ENCODE measurements around the gene NPPB. TPM values are rescaled to one million over a fixed set of nuclear protein-coding genes. Genes with fewer than 3 reads are reported as not detected.

Gene NPPB
- total and polyA plus RNA-seq, 9 of the 15 experiments (the other 6 are each of a cell fraction or from before 2014, with no cell fraction given) = not detected

DNA sequence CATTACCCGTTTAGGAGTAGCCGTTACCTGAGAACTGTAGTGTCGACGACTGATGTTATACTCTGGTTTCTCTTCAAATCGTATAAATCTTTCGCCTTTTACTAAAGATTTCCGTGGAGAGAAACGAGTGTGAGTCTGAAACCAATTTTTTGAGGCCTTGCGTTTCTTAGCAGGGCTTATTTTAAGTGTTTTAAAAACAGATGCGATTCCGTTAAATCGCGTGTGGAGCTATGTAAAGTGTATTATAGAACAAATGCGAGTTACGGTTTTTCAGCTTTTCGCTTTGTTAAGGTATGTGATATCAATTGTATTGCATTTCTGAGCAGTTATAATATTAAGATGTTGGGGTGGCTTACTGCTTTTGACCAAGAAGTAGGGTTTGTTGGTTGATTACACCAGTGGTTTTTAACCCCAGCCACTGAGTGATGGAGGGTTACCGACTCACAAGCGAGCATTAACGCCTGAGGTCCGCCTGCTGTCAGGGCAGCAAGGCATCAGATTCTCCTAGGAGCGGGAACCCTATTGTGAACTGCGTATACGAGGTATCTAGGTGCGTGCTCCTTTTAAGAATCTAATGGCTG is 49.4 kb upstream of the NPPB start (continued):
- TF ChIP-seq, protein P1, sequence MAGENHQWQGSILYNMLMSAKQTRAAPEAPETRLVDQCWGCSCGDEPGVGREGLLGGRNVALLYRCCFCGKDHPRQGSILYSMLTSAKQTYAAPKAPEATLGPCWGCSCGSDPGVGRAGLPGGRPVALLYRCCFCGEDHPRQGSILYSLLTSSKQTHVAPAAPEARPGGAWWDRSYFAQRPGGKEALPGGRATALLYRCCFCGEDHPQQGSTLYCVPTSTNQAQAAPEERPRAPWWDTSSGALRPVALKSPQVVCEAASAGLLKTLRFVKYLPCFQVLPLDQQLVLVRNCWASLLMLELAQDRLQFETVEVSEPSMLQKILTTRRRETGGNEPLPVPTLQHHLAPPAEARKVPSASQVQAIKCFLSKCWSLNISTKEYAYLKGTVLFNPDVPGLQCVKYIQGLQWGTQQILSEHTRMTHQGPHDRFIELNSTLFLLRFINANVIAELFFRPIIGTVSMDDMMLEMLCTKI (IDR thresholded peaks at IDR 0.05; ENCODE audit: partially characterized antibody) = no peak
- TF ChIP-seq ELK3 (CRISPR knock-in tag; IDR thresholded peaks at IDR 0.05) (peak; percentile 95), YBX1 (IDR thresholded peaks at IDR 0.05) (no peak), RBM25 (IDR thresholded peaks at IDR 0.05; ENCODE audit: low read depth, low read length, severe bottlenecking) (no peak)

- FAIRE-seq (peak; percentile 99), DNase-seq (ENCODE audit: extremely low read depth in 1 of 4, low spot score in 3 of 4) (peak; percentile 86 to 98 (median 90)), ATAC-seq (peak; percentile 72)
- no peaks in the 10 kb centered on the region for H3K9me1 ChIP-seq (ENCODE audit: control insufficient read depth, insufficient read depth, low read length)
- H3K4me3 ChIP-seq = no peak overlapping the region
- 8% methylated on average over 19 of the region's 19 CpGs for WGBS (ENCODE audit: insufficient coverage, low coverage, missing lambda C conversion rate)
- peak overlapping the region; percentile 100 for H3K27ac ChIP-seq (ENCODE audit: extremely low read depth, low read depth, low read length)
- H2AFZ ChIP-seq (ENCODE audit: low read depth, low read length) = peak overlapping the region; percentile 75
- no peaks in the 10 kb centered on the region for H4K20me1 ChIP-seq (replicated peaks; ENCODE audit: control insufficient read depth, insufficient read depth, low read length)
- no peaks in the 10 kb centered on the region for H3K9me3 ChIP-seq (replicated peaks; ENCODE audit: control insufficient read depth, insufficient read depth, low read depth, low read length)
- H3K4me1 ChIP-seq (replicated peaks in 1 of 2; ENCODE audit: control insufficient read depth in 2 of 2, insufficient read depth in 2 of 2, low read length in 2 of 2) = peaks cover 15 to 27% of the 10 kb centered on the region in 2 experiments
- H3K79me2 ChIP-seq (ENCODE audit: control insufficient read depth, insufficient read depth, low read length) = no peaks in the 10 kb centered on the region
- intact Hi-C loops (cut with micrococcal nuclease) (loop anchor here (1.0 to 5.0 kb wide), 10 partner anchors 25 to 171 kb away; partner anchors contain the start of genes MFN2, MIIP and MTHFR), in situ Hi-C loops (cut with MboI) (no loop called here)
- ChIA-PET CTCF (ENCODE audit: low intra/inter-chr PET ratio) (interaction anchor here (0.5 to 2.7 kb wide), 7 partner anchors 13 to 257 kb away, joined by 3 to 20 read pairs (median 3); no protein-coding TSS in a partner anchor), POLR2A (interaction anchor here (0.6 to 5.3 kb wide), 94 partner anchors 8 to 1206 kb away, joined by 3 to 304 read pairs (median 12); partner anchors contain the start of genes AGTRAP, CLCN6, FBXO6 and KIAA2013)
- no peaks in the 10 kb centered on the region for H3K27me3 ChIP-seq (ENCODE audit: control insufficient read depth in 2 of 2, insufficient read depth in 2 of 2, low read length in 2 of 2)
- H3K36me3 ChIP-seq (ENCODE audit: control insufficient read depth, insufficient read depth, low read length) = no peaks in the 10 kb centered on the region
- peak overlapping the region; percentile 49 to 95 for H3K9ac ChIP-seq (ENCODE audit: insufficient read depth in 1 of 2, low read depth in 2 of 2, low read length in 2 of 2)
- H3K4me2 ChIP-seq (ENCODE audit: insufficient read depth, low read length) = peak overlapping the region; percentile 38; the same call in 1 of the 2 replicates
- no TSS peak for BruUV-seq (replicated peaks)
- TF ChIP-seq ZNF57 (CRISPR knock-in tag; IDR thresholded peaks at IDR 0.05) (no peak), TCF7 (IDR thresholded peaks at IDR 0.05; ENCODE audit: borderline replicate concordance) (no peak; the same call in 1 of the 2 replicates), POLR2G (IDR thresholded peaks at IDR 0.05; ENCODE audit: low read depth, low read length) (no peak; the same call in 1 of the 2 replicates), MEIS2 (IDR thresholded peaks at IDR 0.05; ENCODE audit: partially characterized antibody) (peak; percentile 32), CREM (IDR thresholded peaks at IDR 0.05; ENCODE audit: low read depth) (no peak), POLR2AphosphoS2 (IDR thresholded peaks at IDR 0.05; ENCODE audit: low read length) (no peak), YBX1 (IDR thresholded peaks at IDR 0.05) (no peak), FOXP1 (CRISPR knock-in tag; IDR thresholded peaks at IDR 0.05) (no peak)
- TF ChIP-seq, protein P2, sequence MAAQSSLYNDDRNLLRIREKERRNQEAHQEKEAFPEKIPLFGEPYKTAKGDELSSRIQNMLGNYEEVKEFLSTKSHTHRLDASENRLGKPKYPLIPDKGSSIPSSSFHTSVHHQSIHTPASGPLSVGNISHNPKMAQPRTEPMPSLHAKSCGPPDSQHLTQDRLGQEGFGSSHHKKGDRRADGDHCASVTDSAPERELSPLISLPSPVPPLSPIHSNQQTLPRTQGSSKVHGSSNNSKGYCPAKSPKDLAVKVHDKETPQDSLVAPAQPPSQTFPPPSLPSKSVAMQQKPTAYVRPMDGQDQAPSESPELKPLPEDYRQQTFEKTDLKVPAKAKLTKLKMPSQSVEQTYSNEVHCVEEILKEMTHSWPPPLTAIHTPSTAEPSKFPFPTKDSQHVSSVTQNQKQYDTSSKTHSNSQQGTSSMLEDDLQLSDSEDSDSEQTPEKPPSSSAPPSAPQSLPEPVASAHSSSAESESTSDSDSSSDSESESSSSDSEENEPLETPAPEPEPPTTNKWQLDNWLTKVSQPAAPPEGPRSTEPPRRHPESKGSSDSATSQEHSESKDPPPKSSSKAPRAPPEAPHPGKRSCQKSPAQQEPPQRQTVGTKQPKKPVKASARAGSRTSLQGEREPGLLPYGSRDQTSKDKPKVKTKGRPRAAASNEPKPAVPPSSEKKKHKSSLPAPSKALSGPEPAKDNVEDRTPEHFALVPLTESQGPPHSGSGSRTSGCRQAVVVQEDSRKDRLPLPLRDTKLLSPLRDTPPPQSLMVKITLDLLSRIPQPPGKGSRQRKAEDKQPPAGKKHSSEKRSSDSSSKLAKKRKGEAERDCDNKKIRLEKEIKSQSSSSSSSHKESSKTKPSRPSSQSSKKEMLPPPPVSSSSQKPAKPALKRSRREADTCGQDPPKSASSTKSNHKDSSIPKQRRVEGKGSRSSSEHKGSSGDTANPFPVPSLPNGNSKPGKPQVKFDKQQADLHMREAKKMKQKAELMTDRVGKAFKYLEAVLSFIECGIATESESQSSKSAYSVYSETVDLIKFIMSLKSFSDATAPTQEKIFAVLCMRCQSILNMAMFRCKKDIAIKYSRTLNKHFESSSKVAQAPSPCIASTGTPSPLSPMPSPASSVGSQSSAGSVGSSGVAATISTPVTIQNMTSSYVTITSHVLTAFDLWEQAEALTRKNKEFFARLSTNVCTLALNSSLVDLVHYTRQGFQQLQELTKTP (IDR thresholded peaks at IDR 0.05; ENCODE audit: low read depth in 1 of 2, partially characterized antibody in 2 of 2) = peak in 1 of 2 experiments; percentile 92
Observed at GRCh38 chr1:11907275-11908094, 48.7 kb upstream of the NPPB start.

Data from K562 (cell line).